ENCODE measurements around the gene ATP11A.

DNA sequence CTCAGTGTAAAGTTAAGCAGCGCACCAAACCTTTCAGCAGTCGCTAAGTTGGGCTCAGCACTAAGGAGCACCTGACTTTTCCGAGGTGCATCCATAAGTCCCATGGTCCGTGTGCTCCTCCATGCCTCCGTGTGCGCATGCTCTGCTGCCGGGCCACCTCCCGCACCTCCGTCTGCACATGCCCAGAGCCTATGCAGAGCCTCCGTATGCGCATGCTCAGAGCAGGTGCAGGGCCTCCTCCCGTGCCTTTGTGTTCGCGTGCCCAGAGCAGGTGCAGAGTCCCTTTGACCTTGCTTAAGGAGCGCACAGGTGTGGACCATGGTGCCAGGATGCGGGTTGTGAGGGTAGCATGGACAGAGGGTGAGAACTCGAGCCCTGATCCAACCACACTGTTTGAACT is 46.0 kb downstream of the ATP11A start:
- TF ChIP-seq GATA2 (IDR thresholded peaks at IDR 0.05; ENCODE audit: low read depth, low read length) (no peak), GATA3 (IDR thresholded peaks at IDR 0.05; ENCODE audit: low read depth, low read length) (no peak)
